HG03565 (cell line): ENCODE measurements around the gene MMAA.

ENCODE experiments used
- ATAC-seq: cut with Tn5 transposase; IDR thresholded peaks from one replicate; pipeline ENCODE4 v1.9.1; 2021; ENCODE audit warnings: mild to moderate bottlenecking, moderate library complexity; ENCODE audit not compliant: unreplicated experiment

Gene MMAA

DNA sequence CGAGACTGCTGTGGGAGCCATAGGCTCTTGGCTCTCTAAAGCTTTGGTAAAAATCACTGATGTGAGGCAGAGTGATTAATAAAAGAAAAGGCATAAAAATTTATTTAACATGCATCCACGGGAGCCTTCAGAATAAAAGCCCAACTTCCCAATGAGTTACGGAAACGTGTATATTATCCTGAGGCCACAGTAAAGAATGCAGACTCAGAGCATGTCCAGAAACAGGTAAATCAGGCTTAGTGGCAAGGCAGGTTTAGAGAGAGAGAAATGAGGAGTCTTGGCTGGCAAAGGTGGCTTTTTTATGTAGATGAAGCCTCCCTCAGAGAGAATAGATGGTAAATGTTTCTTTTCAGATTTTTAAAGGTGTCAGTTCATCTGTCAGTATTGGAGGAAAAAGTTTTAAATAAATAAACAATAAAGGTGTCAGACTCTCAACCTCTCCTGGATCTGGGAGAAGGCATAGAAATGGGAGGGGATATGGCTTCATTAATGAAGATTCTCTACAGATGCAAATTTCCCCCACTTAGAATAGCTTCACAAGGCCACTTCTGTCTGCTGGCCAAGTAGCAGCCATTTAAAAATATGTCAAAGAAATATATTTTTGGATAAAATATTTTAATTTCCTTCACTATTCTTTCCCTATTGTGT is 84.8 kb downstream of the MMAA start:
- ATAC-seq: no peak

DNA sequence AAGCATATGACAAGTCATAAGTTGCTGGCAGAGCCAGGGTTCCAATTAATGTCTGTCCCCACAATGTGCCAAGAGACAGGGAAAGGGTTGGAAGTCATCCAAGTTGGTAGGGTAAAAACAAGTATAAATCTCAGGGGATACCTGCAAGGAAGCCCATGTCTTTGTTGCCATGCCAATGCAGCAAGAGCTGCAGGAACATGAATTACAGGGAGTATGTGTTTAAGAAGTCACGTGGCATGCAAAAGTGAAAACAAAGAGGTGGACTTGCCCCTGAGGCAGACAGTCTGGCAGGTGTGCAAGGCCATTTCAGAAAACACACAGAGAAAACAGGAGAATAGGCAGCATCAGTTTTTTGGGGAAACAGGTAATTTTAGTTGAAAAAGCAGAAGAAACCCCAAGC is 90.2 kb downstream of the MMAA start:
- no peak for ATAC-seq
